HepG2 (cell line): ENCODE measurements around the gene PIGN. TPM values are rescaled to one million over a fixed set of nuclear protein-coding genes. Genes with fewer than 3 reads are reported as not detected.

Experiments
- ATAC-seq: fragments of 200-7000 bp; cut with Tn5 transposase; 3 replicates; pipeline ENCODE4 v1.9.1; 2020; ENCODE audit warnings: mild to moderate bottlenecking, moderate library complexity
- BruUV-seq: library from RNA; stranded (reverse); fragments of 400-500 nt; replicated peaks from 2 replicates; lab custom pipeline; 2021; lab: Mats Ljungman, UMichigan
- CTCF ChIA-PET: fragments of 300-600 bp; formaldehyde crosslinking; extraction: SDS; loops from one replicate; lab custom pipeline; 2021; ENCODE audit warnings: low total read pairs, inconsistent platforms, low intra/inter-chr PET ratio; lab: Yijun Ruan, JAX
- POLR2A ChIA-PET: fragments of 350-600 bp; sonication (Branson Sonifier 250); formaldehyde crosslinking; loops from one replicate; lab custom pipeline; 2020; ENCODE audit warnings: antibody characterized with exemption, inconsistent platforms; lab: Yijun Ruan, JAX
- DNase-seq: peaks from one replicate; pipeline ENCODE4 v3.0.0-alpha.2; 2015; ENCODE audit warnings: low spot score
- FAIRE-seq: peaks from 3 replicates; lab custom pipeline; 2011; peaks lifted over from hg19 to GRCh38; lab: Jason Lieb, UNC
- H2AFZ ChIP-seq: one replicate; pipeline ENCODE4 v1.6.1; 2011; ENCODE audit warnings: low read length, inconsistent platforms
- H3K27ac ChIP-seq: fragments of 300-600 bp; 3 replicates; pipeline ENCODE4 v1.8.0; 2011; ENCODE audit warnings: mixed run types, mild to moderate bottlenecking, mixed read lengths, low read length, inconsistent platforms; ENCODE audit not compliant: insufficient read depth; ENCODE audit errors: extremely low read length
- H3K27me3 ChIP-seq, 2 experiments: fragments of 200-600 bp in 1 of 2; 2 replicates in 1 of 2; 3 replicates in 1 of 2; pipeline versions ENCODE4 v1.6.0 to v1.8.0; 2011; ENCODE audit warnings: low read length in 2 of 2, mild to moderate bottlenecking in 2 of 2, moderate library complexity in 2 of 2, inconsistent platforms in 1 of 2; ENCODE audit not compliant: insufficient read depth in 2 of 2, control insufficient read depth in 1 of 2
- H3K36me3 ChIP-seq, 2 experiments: fragments of 200-600 bp in 1 of 2; replicated peaks in 1 of 2; 2 replicates in 1 of 2; 3 replicates in 1 of 2; pipeline versions ENCODE4 v1.5.1 to v1.8.0; 2011; ENCODE audit warnings: low read length in 2 of 2, inconsistent platforms in 1 of 2; ENCODE audit not compliant: insufficient read depth in 2 of 2, control insufficient read depth in 1 of 2
- H3K4me1 ChIP-seq: 2 replicates; pipeline ENCODE4 v1.5.1; 2012; ENCODE audit warnings: low read length, inconsistent platforms; ENCODE audit not compliant: insufficient read depth
- H3K4me2 ChIP-seq: 2 replicates; pipeline ENCODE4 v1.6.0; 2011; ENCODE audit warnings: low read depth, low read length, inconsistent platforms
- H3K4me3 ChIP-seq, 3 experiments: fragments of 200-600 bp in 1 of 3; sonication (generic), shearing (Covaris generic) in 1 of 3; replicated peaks in 1 of 3; 2 replicates each; pipeline ENCODE4 v1.5.1; 2011 to 2016; ENCODE audit warnings: low read length in 3 of 3, inconsistent platforms in 2 of 3, low read depth in 2 of 3, mild to moderate bottlenecking in 2 of 3, control low read depth in 1 of 3, mixed read lengths in 1 of 3; ENCODE audit not compliant: insufficient read depth in 1 of 3
- H3K79me2 ChIP-seq: one replicate; pipeline ENCODE4 v1.6.1; 2011; ENCODE audit warnings: low read length, inconsistent platforms; ENCODE audit not compliant: insufficient read depth
- H3K9ac ChIP-seq: 2 replicates; pipeline ENCODE4 v1.6.0; 2011; ENCODE audit warnings: mild to moderate bottlenecking, low read depth, low read length, inconsistent platforms; ENCODE audit not compliant: insufficient read depth
- H3K9me3 ChIP-seq: 2 replicates; pipeline ENCODE4 v1.5.1; 2012; ENCODE audit warnings: mild to moderate bottlenecking, low read length
- H4K20me1 ChIP-seq: 2 replicates; pipeline ENCODE4 v1.6.0; 2011; ENCODE audit warnings: inconsistent platforms, mild to moderate bottlenecking, low read length, moderate library complexity; ENCODE audit not compliant: insufficient read depth
- FOSL1 ChIP-seq: sonication (generic); formaldehyde crosslinking; IDR thresholded peaks from 2 replicates; pipeline ENCODE4 v1.9.0; 2021; ENCODE audit warnings: missing genetic modification reagents, borderline replicate concordance
- HOXA7 ChIP-seq: sonication (generic); formaldehyde crosslinking; IDR thresholded peaks from 2 replicates; pipeline ENCODE4 v1.8.1; 2022; ENCODE audit warnings: mild to moderate bottlenecking, missing genetic modification reagents, moderate library complexity
- KMT2A ChIP-seq: sonication (generic); formaldehyde crosslinking; IDR thresholded peaks from 2 replicates; pipeline ENCODE4 v1.4.0; 2020; ENCODE audit warnings: missing genetic modification reagents
- MAFG ChIP-seq: sonication (generic); formaldehyde crosslinking; IDR thresholded peaks from 2 replicates; pipeline ENCODE4 v1.5.1; 2020; ENCODE audit warnings: mild to moderate bottlenecking, missing genetic modification reagents
- ZNF83 ChIP-seq: sonication (generic); formaldehyde crosslinking; IDR thresholded peaks from 2 replicates; pipeline ENCODE4 v1.4.0; 2020; ENCODE audit warnings: missing genetic modification reagents, mild to moderate bottlenecking, borderline replicate concordance
- WGBS: methylation state at CpG from one replicate; pipeline ENCODE4 v1.1.6; 2017; ENCODE audit warnings: low lambda C conversion rate; 5-methylcytosine and 5-hydroxymethylcytosine counted together
- in situ Hi-C: cut with HindIII; loops from 2 replicates; pipeline ENCODE4 v1.10.0; 2017; ENCODE audit warnings: low pct_unique_long_range_greater_than_20kb; ENCODE audit not compliant: extremely low pct_ligation_motif_present
- intact Hi-C: fragments of 100-400 bp; cut with micrococcal nuclease; formaldehyde crosslinking; loops from one replicate; pipeline ENCODE4 v1.10.0; 2022; ENCODE audit not compliant: unreplicated experiment
- polyA plus RNA-seq, 8 experiments: library from polyadenylated mRNA; depleted of rRNA in 3 of 8; stranded (reverse) in 7 of 8; unstranded in 1 of 8; fragments of >200 nt; fragmentation: Illumina TruSeq in 4 of 8; extraction: Trizol in 4 of 8; gene quantifications; 2 replicates each; pipeline versions ENCODE4 v1.2.1 to v1.2.3, GENCODE V29; 2011 to 2016; ENCODE audit warnings: low read depth in 4 of 8, missing spikeins in 1 of 8, mixed read lengths in 1 of 8; ENCODE audit not compliant: insufficient read depth in 1 of 8
- total RNA-seq, 5 experiments: library from RNA; depleted of rRNA; stranded (reverse); fragments of >200 nt; fragmentation: Illumina TruSeq; extraction: Trizol; gene quantifications; 2 replicates each; pipeline ENCODE4 v1.2.3, GENCODE V29; 2016; ENCODE audit warnings: low read depth in 1 of 5
- TF ChIP-seq, protein P1 (sequence below), 2 experiments: fragments of 450-650 bp in 1 of 2; sonication (generic) in 1 of 2; formaldehyde crosslinking in 1 of 2; IDR thresholded peaks; 2 replicates each; pipeline versions ENCODE4 v1.6.1 to v1.8.0; 2016 to 2022; ENCODE audit warnings: antibody characterized with exemption in 1 of 2, mild to moderate bottlenecking in 1 of 2, missing genetic modification reagents in 1 of 2
- TF ChIP-seq, protein P2 (sequence below): sonication (generic); formaldehyde crosslinking; IDR thresholded peaks from 2 replicates; pipeline ENCODE4 v1.4.0; 2020; ENCODE audit warnings: low read depth, missing genetic modification reagents

PIGN gene
- total and polyA plus RNA-seq, 2 of the 13 experiments (the other 11 are each of a cell fraction or from before 2014, with no cell fraction given), result 15.5 to 33.6 TPM

DNA sequence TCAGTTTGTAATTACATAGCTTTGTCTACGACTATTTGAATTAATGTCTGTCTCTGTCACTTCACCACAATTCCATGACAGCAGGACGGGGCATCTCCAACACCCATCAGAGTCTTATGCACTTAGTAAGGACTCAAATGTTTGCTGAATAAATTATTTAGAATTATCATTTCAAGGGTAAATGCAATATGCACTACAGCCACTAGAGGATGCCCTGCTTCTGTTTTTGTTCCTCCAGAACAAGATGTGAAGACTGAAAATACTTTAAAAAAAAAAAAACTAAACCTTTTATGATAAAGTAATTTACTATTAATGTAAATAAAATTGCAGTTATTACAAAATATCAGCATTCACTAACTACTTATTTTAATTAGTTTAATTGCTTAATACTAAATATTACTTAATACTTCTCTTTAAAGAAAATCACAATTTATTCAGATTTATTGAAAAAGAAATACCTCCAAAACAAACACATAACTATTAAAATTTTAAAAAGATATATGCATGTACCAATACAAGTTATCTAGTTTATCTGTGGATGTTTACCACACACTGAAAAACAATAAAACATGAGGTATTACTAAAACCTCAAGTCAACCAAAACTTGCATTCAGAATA, 3.2 kb downstream of the PIGN start (continued):
- TF ChIP-seq, protein P1, sequence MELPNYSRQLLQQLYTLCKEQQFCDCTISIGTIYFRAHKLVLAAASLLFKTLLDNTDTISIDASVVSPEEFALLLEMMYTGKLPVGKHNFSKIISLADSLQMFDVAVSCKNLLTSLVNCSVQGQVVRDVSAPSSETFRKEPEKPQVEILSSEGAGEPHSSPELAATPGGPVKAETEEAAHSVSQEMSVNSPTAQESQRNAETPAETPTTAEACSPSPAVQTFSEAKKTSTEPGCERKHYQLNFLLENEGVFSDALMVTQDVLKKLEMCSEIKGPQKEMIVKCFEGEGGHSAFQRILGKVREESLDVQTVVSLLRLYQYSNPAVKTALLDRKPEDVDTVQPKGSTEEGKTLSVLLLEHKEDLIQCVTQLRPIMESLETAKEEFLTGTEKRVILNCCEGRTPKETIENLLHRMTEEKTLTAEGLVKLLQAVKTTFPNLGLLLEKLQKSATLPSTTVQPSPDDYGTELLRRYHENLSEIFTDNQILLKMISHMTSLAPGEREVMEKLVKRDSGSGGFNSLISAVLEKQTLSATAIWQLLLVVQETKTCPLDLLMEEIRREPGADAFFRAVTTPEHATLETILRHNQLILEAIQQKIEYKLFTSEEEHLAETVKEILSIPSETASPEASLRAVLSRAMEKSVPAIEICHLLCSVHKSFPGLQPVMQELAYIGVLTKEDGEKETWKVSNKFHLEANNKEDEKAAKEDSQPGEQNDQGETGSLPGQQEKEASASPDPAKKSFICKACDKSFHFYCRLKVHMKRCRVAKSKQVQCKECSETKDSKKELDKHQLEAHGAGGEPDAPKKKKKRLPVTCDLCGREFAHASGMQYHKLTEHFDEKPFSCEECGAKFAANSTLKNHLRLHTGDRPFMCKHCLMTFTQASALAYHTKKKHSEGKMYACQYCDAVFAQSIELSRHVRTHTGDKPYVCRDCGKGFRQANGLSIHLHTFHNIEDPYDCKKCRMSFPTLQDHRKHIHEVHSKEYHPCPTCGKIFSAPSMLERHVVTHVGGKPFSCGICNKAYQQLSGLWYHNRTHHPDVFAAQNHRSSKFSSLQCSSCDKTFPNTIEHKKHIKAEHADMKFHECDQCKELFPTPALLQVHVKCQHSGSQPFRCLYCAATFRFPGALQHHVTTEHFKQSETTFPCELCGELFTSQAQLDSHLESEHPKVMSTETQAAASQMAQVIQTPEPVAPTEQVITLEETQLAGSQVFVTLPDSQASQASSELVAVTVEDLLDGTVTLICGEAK (IDR thresholded peaks at IDR 0.05), result no peak
- TF ChIP-seq, protein P1 (CRISPR knock-in tag; IDR thresholded peaks at IDR 0.05), result no peak

GRCh38 chr18:62182220-62182619, 4.6 kb downstream of the PIGN start:
- Histone ChIP-seq H3K27ac (no peak overlapping the region), H3K4me3 (no peak overlapping the region), H3K79me2 (peaks cover 30% of the 10 kb centered on the region), H2AFZ (no peak overlapping the region), H3K4me2 (no peak overlapping the region), H3K9me3 (no peaks in the 10 kb centered on the region), H3K4me1 (peaks cover 24% of the 10 kb centered on the region), H3K36me3 (no peaks in the 10 kb centered on the region), H4K20me1 (peaks cover 5% of the 10 kb centered on the region; the same call in 1 of the 2 replicates), H3K27me3 (no peaks in the 10 kb centered on the region; a peak in 1 of 5 replicates), H3K9ac (no peak overlapping the region)
- POLR2A ChIA-PET, result no interaction called here
- WGBS, result 87% methylated on average over 3 of the region's 3 CpGs
- FAIRE-seq, result no peak
- no peak for ATAC-seq
- in situ Hi-C loops, result no loop called here
- no TSS peak for BruUV-seq
- intact Hi-C loops, result loop anchor here (2.0 to 10.0 kb wide), 3 partner anchors 219 to 403 kb away; partner anchors contain the start of gene ZCCHC2
- no peak for DNase-seq
- CTCF ChIA-PET, result interaction anchor here (1.3 kb wide), 1 partner anchor 402 kb away, joined by 3 read pairs; no protein-coding TSS in a partner anchor
- TF ChIP-seq ZNF83 (no peak), HOXA7 (CRISPR knock-in tag) (no peak), FOSL1 (CRISPR knock-in tag) (no peak), KMT2A (CRISPR knock-in tag) (no peak), MAFG (CRISPR knock-in tag) (no peak)
- TF ChIP-seq, protein P2, sequence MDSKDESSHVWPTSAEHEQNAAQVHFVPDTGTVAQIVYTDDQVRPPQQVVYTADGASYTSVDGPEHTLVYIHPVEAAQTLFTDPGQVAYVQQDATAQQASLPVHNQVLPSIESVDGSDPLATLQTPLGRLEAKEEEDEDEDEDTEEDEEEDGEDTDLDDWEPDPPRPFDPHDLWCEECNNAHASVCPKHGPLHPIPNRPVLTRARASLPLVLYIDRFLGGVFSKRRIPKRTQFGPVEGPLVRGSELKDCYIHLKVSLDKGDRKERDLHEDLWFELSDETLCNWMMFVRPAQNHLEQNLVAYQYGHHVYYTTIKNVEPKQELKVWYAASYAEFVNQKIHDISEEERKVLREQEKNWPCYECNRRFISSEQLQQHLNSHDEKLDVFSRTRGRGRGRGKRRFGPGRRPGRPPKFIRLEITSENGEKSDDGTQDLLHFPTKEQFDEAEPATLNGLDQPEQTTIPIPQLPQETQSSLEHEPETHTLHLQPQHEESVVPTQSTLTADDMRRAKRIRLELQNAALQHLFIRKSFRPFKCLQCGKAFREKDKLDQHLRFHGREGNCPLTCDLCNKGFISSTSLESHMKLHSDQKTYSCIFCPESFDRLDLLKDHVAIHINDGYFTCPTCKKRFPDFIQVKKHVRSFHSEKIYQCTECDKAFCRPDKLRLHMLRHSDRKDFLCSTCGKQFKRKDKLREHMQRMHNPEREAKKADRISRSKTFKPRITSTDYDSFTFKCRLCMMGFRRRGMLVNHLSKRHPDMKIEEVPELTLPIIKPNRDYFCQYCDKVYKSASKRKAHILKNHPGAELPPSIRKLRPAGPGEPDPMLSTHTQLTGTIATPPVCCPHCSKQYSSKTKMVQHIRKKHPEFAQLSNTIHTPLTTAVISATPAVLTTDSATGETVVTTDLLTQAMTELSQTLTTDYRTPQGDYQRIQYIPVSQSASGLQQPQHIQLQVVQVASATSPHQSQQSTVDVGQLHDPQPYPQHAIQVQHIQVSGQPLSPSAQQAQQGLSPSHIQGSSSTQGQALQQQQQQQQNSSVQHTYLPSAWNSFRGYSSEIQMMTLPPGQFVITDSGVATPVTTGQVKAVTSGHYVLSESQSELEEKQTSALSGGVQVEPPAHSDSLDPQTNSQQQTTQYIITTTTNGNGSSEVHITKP (CRISPR knock-in tag), result no peak
